Body of pancreas (tissue), 4 donors: ENCODE measurements around the gene RSRC2.

Source experiments
- POLR2A ChIP-seq, 3 donors: fragments of 450-650 bp; IDR thresholded peaks; one replicate each; pipeline ENCODE4 v1.6.1; 2016; ENCODE audit warnings: antibody characterized with exemption in 3 of 3, mild to moderate bottlenecking in 2 of 3
- TF ChIP-seq, protein P1 (sequence below), 7 experiments: fragments of 450-650 bp in 4 of 7; fragments of 200-600 bp in 3 of 7; sonication (generic) in 3 of 7; IDR thresholded peaks; one replicate each; pipeline ENCODE4 v1.5.1; 2016 to 2019; ENCODE audit warnings: antibody characterized with exemption in 7 of 7

DNA sequence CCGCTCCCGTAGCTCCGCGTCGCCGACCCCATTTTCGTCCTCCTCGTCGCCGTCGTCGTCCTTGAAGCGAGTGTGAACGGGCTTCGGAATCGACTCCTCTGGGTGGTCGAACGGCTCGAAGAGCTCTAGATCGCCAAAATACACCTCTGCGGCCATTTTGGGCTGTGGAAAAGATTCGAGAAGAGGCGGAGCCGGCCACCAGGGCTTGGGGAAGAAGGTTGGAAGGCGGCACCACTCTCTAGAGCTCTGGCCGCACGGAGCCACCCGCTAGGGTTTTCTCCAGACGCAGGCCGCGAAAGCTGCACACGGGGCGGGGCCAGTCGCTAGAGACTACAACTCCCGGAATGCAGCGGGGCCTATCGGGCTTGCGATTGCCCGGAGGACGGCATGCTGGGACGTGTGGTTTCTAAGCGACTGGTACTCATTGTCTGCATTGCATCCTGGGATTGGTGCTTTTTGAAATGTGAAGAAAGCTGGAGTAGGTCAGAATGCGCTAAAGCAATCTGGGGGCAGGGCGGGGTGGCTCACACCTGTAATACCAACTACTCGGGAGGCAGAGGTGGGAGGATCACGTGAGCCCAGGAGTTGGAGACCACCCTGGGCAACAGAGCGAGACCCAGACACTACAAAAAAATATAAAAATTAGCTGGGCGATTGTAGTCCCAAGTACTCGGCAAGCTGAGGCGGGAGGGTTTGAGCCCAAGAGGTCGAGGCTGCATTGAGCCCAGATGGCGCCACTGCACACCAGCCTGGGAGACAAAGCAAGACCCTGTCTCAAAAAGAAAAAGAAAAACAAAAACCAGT lies 25.8 kb downstream of the RSRC2 start, which contains the start of gene ZCCHC8:
- TF ChIP-seq, protein P1, sequence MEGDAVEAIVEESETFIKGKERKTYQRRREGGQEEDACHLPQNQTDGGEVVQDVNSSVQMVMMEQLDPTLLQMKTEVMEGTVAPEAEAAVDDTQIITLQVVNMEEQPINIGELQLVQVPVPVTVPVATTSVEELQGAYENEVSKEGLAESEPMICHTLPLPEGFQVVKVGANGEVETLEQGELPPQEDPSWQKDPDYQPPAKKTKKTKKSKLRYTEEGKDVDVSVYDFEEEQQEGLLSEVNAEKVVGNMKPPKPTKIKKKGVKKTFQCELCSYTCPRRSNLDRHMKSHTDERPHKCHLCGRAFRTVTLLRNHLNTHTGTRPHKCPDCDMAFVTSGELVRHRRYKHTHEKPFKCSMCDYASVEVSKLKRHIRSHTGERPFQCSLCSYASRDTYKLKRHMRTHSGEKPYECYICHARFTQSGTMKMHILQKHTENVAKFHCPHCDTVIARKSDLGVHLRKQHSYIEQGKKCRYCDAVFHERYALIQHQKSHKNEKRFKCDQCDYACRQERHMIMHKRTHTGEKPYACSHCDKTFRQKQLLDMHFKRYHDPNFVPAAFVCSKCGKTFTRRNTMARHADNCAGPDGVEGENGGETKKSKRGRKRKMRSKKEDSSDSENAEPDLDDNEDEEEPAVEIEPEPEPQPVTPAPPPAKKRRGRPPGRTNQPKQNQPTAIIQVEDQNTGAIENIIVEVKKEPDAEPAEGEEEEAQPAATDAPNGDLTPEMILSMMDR (IDR thresholded peaks at IDR 0.05), result peak in 4 of 7 experiments; percentile 43 to 52 (median 49)
- peak; percentile 93 to 98 (median 98) for TF ChIP-seq POLR2A (IDR thresholded peaks at IDR 0.05)
